CD4-positive, alpha-beta T cell treated with Interleukin-10 for 1 hour (primary cell): ENCODE results near the gene RAN.
"Not testable (repeated sequence)": the region's sequence is repeated elsewhere in the genome, so short reads cannot be mapped to it uniquely, and the experiment has no call there.

ENCODE experiments used
- DNase-seq: peaks from one replicate; pipeline ENCODE4 v3.0.0-alpha.2; 2020

The RAN gene

DNA sequence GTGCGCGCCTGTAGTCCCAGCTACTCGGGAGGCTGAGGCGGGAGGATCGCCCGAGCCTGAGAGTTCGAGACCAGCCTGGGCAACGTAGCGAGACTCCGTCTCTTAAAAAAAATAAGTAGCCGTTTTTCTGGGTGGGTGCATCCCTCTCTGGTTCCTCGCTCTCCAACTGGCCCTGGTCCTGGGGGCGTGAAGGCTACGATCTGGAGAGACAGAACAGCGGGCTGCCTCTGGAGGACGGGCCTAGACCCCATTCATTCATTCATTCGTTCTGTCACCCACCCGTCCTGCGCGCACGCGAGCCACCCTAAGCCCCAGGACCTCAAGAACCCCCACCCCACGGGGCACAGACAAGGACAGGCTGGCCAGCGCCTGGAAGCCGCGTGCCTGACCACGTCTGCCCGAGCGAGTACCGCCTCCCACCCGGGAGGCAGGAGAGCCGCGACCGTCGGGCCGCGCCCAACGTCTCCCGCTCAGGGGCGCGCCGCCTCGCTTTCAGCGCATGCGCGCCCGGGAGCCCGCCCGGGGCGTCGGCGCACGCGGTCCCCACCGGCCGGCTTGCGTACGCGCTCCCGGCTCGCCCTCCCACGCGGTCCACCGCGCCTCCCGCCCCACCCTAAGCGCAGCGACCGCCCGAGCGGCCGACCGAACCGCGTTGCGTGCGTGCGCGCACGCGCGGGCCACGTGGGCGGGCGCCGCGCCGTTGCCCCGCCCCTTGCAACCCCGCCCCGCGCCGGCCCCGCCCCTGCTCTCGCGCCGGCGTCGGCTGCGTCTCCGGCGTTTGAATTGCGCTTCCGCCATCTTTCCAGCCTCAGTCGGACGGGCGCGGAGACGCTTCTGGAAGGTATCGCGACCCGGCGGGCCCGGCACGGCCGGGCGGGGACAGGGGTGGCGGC is at the start of gene RAN:
Gene RAN (plus strand): TSS at position 781 of the 893 bp plus-strand sequence. CDS start 528 bp downstream, outside the sequence.
- peak; percentile 94 for DNase-seq

- DNase-seq = no peak
Observed at GRCh38 chr12:130825771-130826150, 46.1 kb upstream of the RAN start.

GRCh38 chr12:130826151-130826801 is 45.6 kb upstream of the RAN start:
- DNase-seq = peak; percentile 70

GRCh38 chr12:130827432-130827831 is 44.4 kb upstream of the RAN start:
- no peak for DNase-seq

DNA sequence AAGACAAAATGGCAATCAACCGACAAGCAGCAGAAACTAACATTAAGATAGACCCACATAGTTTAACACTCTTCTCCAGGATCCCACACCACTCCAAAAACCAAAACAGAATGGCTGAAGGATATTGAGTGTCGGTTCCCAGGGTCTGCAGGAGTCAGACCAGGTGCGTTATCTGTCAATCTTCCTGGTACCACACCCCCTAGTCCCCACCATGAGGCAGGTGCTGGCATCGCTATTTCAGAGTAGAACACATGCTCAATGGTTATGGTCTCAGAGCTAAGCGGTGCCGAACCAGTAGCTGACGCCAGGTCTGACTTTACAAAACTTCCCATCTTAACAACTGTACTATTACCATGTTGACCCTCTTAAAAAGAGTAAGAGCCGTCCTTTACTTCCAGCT is 43.0 kb upstream of the RAN start:
- no peak for DNase-seq

DNA sequence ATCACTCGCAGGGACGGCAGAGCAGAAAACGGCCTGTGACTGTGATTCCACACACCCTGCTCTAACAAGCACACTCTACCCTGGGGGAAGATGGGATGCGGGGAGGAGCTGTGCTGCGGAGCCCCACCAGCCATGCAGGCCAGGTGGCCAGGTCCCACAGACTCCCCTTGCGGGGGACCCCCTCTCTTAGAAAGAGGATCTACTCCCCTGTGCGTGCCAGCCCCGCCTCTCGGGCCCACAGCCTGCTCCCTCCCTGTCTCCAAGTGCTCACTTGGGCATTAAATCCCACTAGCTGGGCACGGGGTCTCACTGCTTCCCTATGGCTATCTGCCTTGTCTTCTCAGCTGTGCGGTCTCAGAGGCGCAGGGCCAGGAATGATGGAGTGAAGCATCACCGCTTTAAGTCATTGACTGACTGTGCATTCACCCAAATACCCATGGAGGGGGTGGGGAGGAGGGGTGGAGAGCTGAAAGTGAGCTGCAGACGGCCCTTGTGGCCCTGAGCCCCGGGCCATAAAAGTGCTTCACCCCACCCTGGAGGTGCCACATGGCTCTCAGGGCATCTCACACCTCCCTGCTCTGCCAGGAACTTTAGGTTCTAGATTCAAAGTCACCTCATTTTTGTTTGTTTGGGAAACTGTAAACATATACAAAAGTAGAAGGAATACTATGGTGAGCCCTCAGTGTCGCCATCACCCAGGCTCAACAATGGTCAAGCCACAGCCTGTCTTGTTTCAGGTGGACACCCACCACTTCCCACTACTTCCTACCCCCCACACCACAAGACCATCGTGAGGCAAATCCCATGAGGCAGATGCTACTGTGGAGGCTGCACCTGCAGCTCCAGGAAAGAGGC is 42.2 kb upstream of the RAN start:
- no peak for DNase-seq

- no peak for DNase-seq
Observed at GRCh38 chr12:130830246-130830551, 41.7 kb upstream of the RAN start.

- no peak for DNase-seq
Observed at GRCh38 chr12:130831246-130831645, 40.6 kb upstream of the RAN start.

GRCh38 chr12:130831876-130832405 is 39.9 kb upstream of the RAN start:
- no peak for DNase-seq

DNA sequence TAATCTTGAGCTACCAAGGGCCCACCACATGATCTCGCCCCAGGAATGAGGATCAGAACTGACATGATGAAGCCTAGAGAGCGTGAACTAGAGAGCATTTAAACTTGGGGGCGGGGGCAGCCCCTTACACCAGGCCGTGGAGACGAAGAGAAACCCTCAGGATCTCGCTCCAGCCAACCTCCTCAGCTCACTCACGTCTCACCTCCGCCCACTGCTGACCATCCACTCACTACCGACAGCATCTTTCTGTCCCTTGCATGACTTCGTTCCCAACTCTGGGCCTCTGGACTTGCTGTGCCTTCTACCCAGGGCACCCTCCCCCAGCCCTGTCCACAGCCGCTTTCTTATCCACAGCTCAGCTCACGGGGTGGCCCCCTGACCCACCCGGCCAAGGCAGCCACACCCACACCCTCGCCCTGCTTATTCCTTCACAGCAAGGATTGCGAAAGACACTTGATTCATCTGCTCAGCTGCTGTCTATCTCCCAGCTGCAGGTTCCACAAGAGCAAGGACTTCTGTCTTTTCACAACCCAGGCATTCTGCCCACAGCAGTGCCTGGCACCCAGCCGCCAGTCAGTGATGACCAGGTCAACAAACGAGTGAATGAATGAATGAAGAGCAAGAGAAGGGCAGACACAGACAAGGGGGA is 39.2 kb upstream of the RAN start:
- no peak for DNase-seq

GRCh38 chr12:130835011-130835410 is 36.9 kb upstream of the RAN start:
- DNase-seq = no peak

- no peak for DNase-seq
Observed at GRCh38 chr12:130835436-130835835, 36.4 kb upstream of the RAN start.

DNA sequence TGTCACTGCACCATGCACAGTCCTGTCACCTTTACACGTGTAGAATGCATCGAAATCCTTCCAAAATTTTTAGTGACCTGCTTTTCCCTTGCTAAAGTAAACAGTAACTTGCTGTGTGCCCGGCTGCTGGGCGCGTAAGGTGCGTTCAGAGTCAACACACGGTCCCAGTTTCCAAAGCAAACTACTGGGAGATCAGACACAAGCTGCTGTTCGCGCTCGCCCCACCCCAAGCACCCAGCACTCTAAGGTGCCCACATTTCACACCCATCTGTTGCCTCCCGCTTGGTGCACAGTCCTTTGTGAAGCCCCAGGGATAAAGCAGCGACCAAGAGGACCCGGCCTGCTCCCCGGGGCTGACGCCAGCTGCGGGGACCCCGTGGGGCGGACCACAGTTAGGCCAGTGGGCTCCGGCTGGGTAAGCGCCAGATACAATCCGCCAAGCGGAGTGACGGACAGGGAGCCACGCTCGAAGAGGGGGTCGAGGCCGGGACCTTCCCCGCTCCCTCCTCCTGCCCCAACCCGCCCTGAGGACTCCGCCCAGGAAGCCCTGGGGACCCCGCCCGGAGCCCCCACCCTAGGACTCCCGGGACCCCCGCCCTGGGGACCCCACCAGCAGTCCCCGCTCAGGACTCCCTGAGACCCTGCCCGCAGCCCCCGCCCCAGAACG is 33.4 kb upstream of the RAN start:
- DNase-seq = no peak

DNA sequence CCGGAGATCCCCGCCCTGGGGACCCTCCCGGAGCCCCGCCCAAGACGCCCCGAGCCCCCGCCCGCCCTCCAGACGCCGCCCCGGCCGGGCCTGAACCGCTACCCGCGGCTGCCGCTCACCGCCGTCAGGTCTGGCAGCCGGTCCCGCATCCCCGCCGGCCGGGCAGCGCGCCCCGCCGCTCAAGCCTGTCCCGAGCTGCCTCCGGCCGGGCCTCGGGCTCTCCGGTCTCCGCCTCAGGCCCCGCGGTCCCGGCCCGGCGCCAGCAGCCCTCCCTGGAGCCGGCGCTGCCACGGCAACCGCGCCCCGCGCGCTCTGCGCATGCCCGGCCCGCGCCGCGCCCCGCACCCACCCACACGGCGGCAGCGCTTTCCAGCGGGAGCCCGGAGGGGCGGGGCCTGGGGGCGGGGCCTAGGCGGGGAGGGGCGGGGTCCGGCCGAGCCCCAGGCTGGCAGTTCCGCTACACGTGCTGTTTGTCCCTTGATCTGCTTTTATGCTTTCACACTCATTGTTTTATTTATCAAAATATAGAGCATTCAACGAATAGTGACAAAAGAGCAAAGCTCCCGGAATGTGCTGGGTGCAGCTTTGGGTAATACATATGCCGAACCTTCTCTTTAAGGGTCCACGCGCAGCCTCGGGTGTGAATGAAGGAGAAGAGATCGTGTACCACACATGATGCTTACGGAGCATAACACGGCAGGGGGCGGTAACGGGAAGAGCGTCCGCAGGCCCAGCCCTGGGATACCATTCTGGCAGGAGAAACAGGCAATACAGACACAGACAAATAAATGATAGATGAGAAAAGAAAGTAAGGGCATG is 32.7 kb upstream of the RAN start, which contains the start of gene STX2:
Gene STX2 (minus strand): TSS at position 300 of the 819 bp plus-strand sequence. CDS start 151 bp downstream, at position 149.
- DNase-seq = peak; percentile 91

GRCh38 chr12:130839770-130840404 is 32.0 kb upstream of the RAN start:
- no peak for DNase-seq

GRCh38 chr12:130846369-130846768 is 25.5 kb upstream of the RAN start:
- no peak for DNase-seq

- no peak for DNase-seq
Observed at GRCh38 chr12:130847112-130847511, 24.8 kb upstream of the RAN start.

GRCh38 chr12:130848105-130848504 is 23.8 kb upstream of the RAN start:
- DNase-seq = not testable (repeated sequence)

- DNase-seq = not testable (repeated sequence)
Observed at GRCh38 chr12:130848785-130849305, 23.0 kb upstream of the RAN start.
